GM18526 (cell line): ENCODE data around the gene EPS15.

Experiments
- POLR2A ChIP-seq: IDR thresholded peaks from 3 replicates; pipeline ENCODE4 v1.6.1; 2011; ENCODE audit not compliant: insufficient read length; ENCODE audit errors: extremely low read depth

Gene EPS15

GRCh38 chr1:51425273-51425672 lies 93.8 kb downstream of the EPS15 start:
- TF ChIP-seq POLR2A = no peak

GRCh38 chr1:51423073-51423821 lies 95.8 kb downstream of the EPS15 start:
- TF ChIP-seq POLR2A = no peak

- TF ChIP-seq POLR2A = no peak
These were observed 96.5 kb downstream of the EPS15 start for GRCh38 chr1:51422367-51423072.

- no peak for TF ChIP-seq POLR2A
These were observed 97.1 kb downstream of the EPS15 start for GRCh38 chr1:51421964-51422363.

- TF ChIP-seq POLR2A = no peak
These were observed 98.0 kb downstream of the EPS15 start for GRCh38 chr1:51420867-51421627.

GRCh38 chr1:51418384-51418959 lies 100.6 kb downstream of the EPS15 start:
- TF ChIP-seq POLR2A = no peak

GRCh38 chr1:51417496-51418383 lies 101.3 kb downstream of the EPS15 start:
- no peak for TF ChIP-seq POLR2A

GRCh38 chr1:51416910-51417309 lies 102.2 kb downstream of the EPS15 start:
- no peak for TF ChIP-seq POLR2A

GRCh38 chr1:51415963-51416362 lies 103.1 kb downstream of the EPS15 start:
- TF ChIP-seq POLR2A = no peak

GRCh38 chr1:51414811-51415210 lies 104.3 kb downstream of the EPS15 start:
- no peak for TF ChIP-seq POLR2A

- TF ChIP-seq POLR2A = no peak
These were observed 108.3 kb downstream of the EPS15 start for GRCh38 chr1:51410568-51411460.

GRCh38 chr1:51392241-51392640 lies 126.8 kb downstream of the EPS15 start:
- no peak for TF ChIP-seq POLR2A

- no peak for TF ChIP-seq POLR2A
These were observed 133.3 kb downstream of the EPS15 start for GRCh38 chr1:51385776-51386175.

GRCh38 chr1:51381964-51382363 lies 137.1 kb downstream of the EPS15 start:
- TF ChIP-seq POLR2A = no peak

GRCh38 chr1:51380936-51381335 lies 138.1 kb downstream of the EPS15 start:
- no peak for TF ChIP-seq POLR2A
